Hepatocyte (in vitro differentiated cells): ENCODE results near the gene ZBTB8OS. TPM values are rescaled to one million over a fixed set of nuclear protein-coding genes. Genes with fewer than 3 reads are reported as not detected.
A peak's percentile ranks its signal among the peaks of the same experiment; 100 is the strongest.
"Not testable (repeated sequence)": the region's sequence is repeated elsewhere in the genome, so short reads cannot be mapped to it uniquely, and the experiment has no call there.

Source experiments
- DNase-seq: peaks from one replicate; pipeline ENCODE4 v3.0.0-alpha.2; 2016; ENCODE audit warnings: low spot score
- H2AFZ ChIP-seq: fragments of 200-600 bp; sonication (generic); 2 replicates; pipeline ENCODE4 v1.6.0; 2016; ENCODE audit warnings: antibody characterized with exemption, mild to moderate bottlenecking
- H3K27ac ChIP-seq: fragments of 200-600 bp; sonication (generic); 2 replicates; pipeline ENCODE4 v1.5.1; 2016; ENCODE audit warnings: mild to moderate bottlenecking
- H3K27me3 ChIP-seq: fragments of 200-600 bp; sonication (generic); 2 replicates; pipeline ENCODE4 v1.6.1; 2016
- H3K36me3 ChIP-seq: fragments of 200-600 bp; sonication (generic); replicated peaks from 2 replicates; pipeline ENCODE4 v1.5.1; 2016; ENCODE audit warnings: low read depth; ENCODE audit not compliant: insufficient read depth
- H3K4me1 ChIP-seq: fragments of 200-600 bp; sonication (generic); 2 replicates; pipeline ENCODE4 v1.5.1; 2016; ENCODE audit warnings: mild to moderate bottlenecking, moderate library complexity; ENCODE audit not compliant: insufficient read depth
- H3K4me2 ChIP-seq: fragments of 200-600 bp; sonication (generic); 2 replicates; pipeline ENCODE4 v1.6.0; 2016
- H3K4me3 ChIP-seq: fragments of 200-600 bp; sonication (generic); 2 replicates; pipeline ENCODE4 v1.5.1; 2016; ENCODE audit warnings: mild to moderate bottlenecking
- H3K79me2 ChIP-seq: fragments of 200-600 bp; sonication (generic); 2 replicates; pipeline ENCODE4 v1.6.0; 2017; ENCODE audit warnings: mild to moderate bottlenecking
- H3K9me2 ChIP-seq: fragments of 200-600 bp; sonication (generic); replicated peaks from 2 replicates; pipeline ENCODE4 v1.6.0; 2017; ENCODE audit warnings: mild to moderate bottlenecking; ENCODE audit not compliant: insufficient read depth
- H3K9me3 ChIP-seq: fragments of 200-600 bp; sonication (generic); 2 replicates; pipeline ENCODE4 v1.5.1; 2016; ENCODE audit warnings: low read depth, mild to moderate bottlenecking
- H4K20me1 ChIP-seq: fragments of 200-600 bp; sonication (generic); 2 replicates; pipeline ENCODE4 v1.6.0; 2016; ENCODE audit warnings: mild to moderate bottlenecking; ENCODE audit not compliant: insufficient read depth, poor library complexity, severe bottlenecking
- CTCF ChIP-seq: fragments of 200-600 bp; sonication (generic); IDR thresholded peaks from 2 replicates; pipeline ENCODE4 v1.5.1; 2016; ENCODE audit warnings: antibody characterized with exemption, mild to moderate bottlenecking; ENCODE audit not compliant: poor library complexity
- EZH2 ChIP-seq: fragments of 200-600 bp; sonication (generic); IDR thresholded peaks from 2 replicates; pipeline ENCODE4 v1.6.1; 2016; ENCODE audit warnings: antibody characterized with exemption, mild to moderate bottlenecking, borderline replicate concordance
- EZH2phosphoT487 ChIP-seq: fragments of 200-600 bp; sonication (generic); IDR thresholded peaks from one replicate; pipeline ENCODE4 v1.6.1; 2018; ENCODE audit warnings: antibody characterized with exemption, mild to moderate bottlenecking, low read depth, moderate library complexity; ENCODE audit not compliant: unreplicated experiment, severe bottlenecking
- WGBS: methylation state at CpG from one replicate; pipeline ENCODE4 v1.1.6; 2016; ENCODE audit warnings: low lambda C conversion rate; ENCODE audit errors: missing lambda C conversion rate; 5-methylcytosine and 5-hydroxymethylcytosine counted together
- polyA plus RNA-seq: library from polyadenylated mRNA; unstranded; fragments of >200 nt; fragmentation: Nextera tagmentation; extraction: Ambion mirVana; gene quantifications from 2 replicates; pipeline ENCODE4 v1.2.1, GENCODE V29; 2016
- total RNA-seq: library from RNA; depleted of rRNA; stranded (reverse); fragments of >200 nt; gene quantifications from 2 replicates; pipeline ENCODE4 v1.2.3, GENCODE V29; 2014

The ZBTB8OS gene
- total and polyA plus RNA-seq, 2 experiments from 2014 or later = 62.7 to 65.1 TPM

- peaks cover 4% of the 10 kb centered on the region for H3K4me1 ChIP-seq
- H3K4me2 ChIP-seq = no peak overlapping the region
- no peaks in the 10 kb centered on the region for H3K36me3 ChIP-seq
- no peaks in the 10 kb centered on the region for H3K9me2 ChIP-seq
- no peak for TF ChIP-seq EZH2phosphoT487
- TF ChIP-seq EZH2 = no peak
- no peak for TF ChIP-seq CTCF
- no peaks in the 10 kb centered on the region for H3K27me3 ChIP-seq
- 47% methylated on average over 3 of the region's 3 CpGs for WGBS
- no peak overlapping the region for H2AFZ ChIP-seq
- H3K27ac ChIP-seq = no peak overlapping the region
- no peak overlapping the region for H3K4me3 ChIP-seq
- peaks cover 11% of the 10 kb centered on the region for H3K79me2 ChIP-seq
- no peak for DNase-seq
- no peaks in the 10 kb centered on the region for H4K20me1 ChIP-seq
- H3K9me3 ChIP-seq = no peaks in the 10 kb centered on the region
Observed at GRCh38 chr1:32676945-32677344, 26.6 kb upstream of the ZBTB8OS start.

- not testable (repeated sequence) for H3K9me2 ChIP-seq, H4K20me1 ChIP-seq, H2AFZ ChIP-seq, H3K4me1 ChIP-seq, H3K27ac ChIP-seq, H3K4me2 ChIP-seq, H3K9me3 ChIP-seq, H3K27me3 ChIP-seq, H3K36me3 ChIP-seq, H3K4me3 ChIP-seq, DNase-seq
- peaks cover 63% of the 10 kb centered on the region for H3K79me2 ChIP-seq
- 95% methylated on average over 5 of the region's 5 CpGs for WGBS
Observed at GRCh38 chr1:32668716-32669115, 18.4 kb upstream of the ZBTB8OS start.

GRCh38 chr1:32666901-32667566, 16.7 kb upstream of the ZBTB8OS start:
- H3K9me2 ChIP-seq = no peaks in the 10 kb centered on the region
- TF ChIP-seq CTCF (no peak), EZH2 (no peak), EZH2phosphoT487 (no peak)
- WGBS = 71% methylated on average over 12 of the region's 12 CpGs
- DNase-seq = peak; percentile 34
- no peak overlapping the region for H3K4me3 ChIP-seq
- no peaks in the 10 kb centered on the region for H3K27me3 ChIP-seq
- H3K27ac ChIP-seq = no peak overlapping the region
- H3K9me3 ChIP-seq = no peaks in the 10 kb centered on the region
- H2AFZ ChIP-seq = no peak overlapping the region
- no peaks in the 10 kb centered on the region for H3K4me1 ChIP-seq
- H3K79me2 ChIP-seq = peaks cover 67% of the 10 kb centered on the region
- peaks cover 7% of the 10 kb centered on the region for H4K20me1 ChIP-seq
- H3K36me3 ChIP-seq = no peaks in the 10 kb centered on the region
- H3K4me2 ChIP-seq = no peak overlapping the region

- DNase-seq = no peak
- 44% methylated on average over 1 of the region's 1 CpG for WGBS
- no peak overlapping the region for H3K27ac ChIP-seq
- H3K9me3 ChIP-seq = no peaks in the 10 kb centered on the region
- no peaks in the 10 kb centered on the region for H3K9me2 ChIP-seq
- no peaks in the 10 kb centered on the region for H3K27me3 ChIP-seq
- H3K4me1 ChIP-seq = no peaks in the 10 kb centered on the region
- no peaks in the 10 kb centered on the region for H3K36me3 ChIP-seq
- TF ChIP-seq EZH2 (no peak), CTCF (no peak), EZH2phosphoT487 (no peak)
- H3K79me2 ChIP-seq = peaks cover 75% of the 10 kb centered on the region
- H3K4me3 ChIP-seq = no peak overlapping the region
- H3K4me2 ChIP-seq = no peak overlapping the region
- H4K20me1 ChIP-seq = peaks cover 7% of the 10 kb centered on the region
- H2AFZ ChIP-seq = no peak overlapping the region
Observed at GRCh38 chr1:32665915-32666314, 15.6 kb upstream of the ZBTB8OS start.
